ENCODE results near the gene L1TD1. TPM values are rescaled to one million over a fixed set of nuclear protein-coding genes. Genes with fewer than 3 reads are reported as not detected.

Gene L1TD1
- total and polyA plus RNA-seq, 2 of the 13 experiments (the other 11 are each of a cell fraction or from before 2014, with no cell fraction given) = not detected

DNA sequence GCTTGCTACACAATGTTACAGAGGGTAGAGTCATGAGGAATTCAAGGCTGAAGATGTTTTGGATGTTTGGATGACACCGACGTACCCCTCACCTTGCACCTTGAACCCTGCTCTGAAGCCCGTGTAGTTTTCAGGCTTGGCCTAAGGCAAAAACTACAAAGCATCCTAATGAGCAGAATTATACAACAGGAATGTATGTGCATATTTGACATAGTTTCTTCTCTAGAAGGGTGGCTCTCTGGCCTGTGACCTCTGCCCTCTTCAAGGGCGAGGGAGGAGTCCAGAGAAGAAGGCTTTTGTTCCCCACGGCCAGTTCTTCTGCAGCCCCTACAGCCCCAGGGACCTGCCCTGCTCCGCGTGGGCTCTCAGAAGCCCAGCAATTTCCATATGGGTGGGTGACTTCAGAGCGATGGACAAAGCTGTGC lies 43.3 kb downstream of the L1TD1 start (continued):
- TF ChIP-seq, protein P1, sequence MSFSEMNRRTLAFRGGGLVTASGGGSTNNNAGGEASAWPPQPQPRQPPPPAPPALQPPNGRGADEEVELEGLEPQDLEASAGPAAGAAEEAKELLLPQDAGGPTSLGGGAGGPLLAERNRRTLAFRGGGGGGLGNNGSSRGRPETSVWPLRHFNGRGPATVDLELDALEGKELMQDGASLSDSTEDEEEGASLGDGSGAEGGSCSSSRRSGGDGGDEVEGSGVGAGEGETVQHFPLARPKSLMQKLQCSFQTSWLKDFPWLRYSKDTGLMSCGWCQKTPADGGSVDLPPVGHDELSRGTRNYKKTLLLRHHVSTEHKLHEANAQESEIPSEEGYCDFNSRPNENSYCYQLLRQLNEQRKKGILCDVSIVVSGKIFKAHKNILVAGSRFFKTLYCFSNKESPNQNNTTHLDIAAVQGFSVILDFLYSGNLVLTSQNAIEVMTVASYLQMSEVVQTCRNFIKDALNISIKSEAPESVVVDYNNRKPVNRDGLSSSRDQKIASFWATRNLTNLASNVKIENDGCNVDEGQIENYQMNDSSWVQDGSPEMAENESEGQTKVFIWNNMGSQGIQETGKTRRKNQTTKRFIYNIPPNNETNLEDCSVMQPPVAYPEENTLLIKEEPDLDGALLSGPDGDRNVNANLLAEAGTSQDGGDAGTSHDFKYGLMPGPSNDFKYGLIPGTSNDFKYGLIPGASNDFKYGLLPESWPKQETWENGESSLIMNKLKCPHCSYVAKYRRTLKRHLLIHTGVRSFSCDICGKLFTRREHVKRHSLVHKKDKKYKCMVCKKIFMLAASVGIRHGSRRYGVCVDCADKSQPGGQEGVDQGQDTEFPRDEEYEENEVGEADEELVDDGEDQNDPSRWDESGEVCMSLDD (CRISPR knock-in tag; IDR thresholded peaks at IDR 0.05; ENCODE audit: borderline replicate concordance) = no peak
- TF ChIP-seq U2AF2 (IDR thresholded peaks at IDR 0.05; ENCODE audit: low read depth, low read length) (no peak), KAT2B (IDR thresholded peaks at IDR 0.05; ENCODE audit: borderline replicate concordance, low read depth, low read length) (no peak), ZNF572 (CRISPR knock-in tag; IDR thresholded peaks at IDR 0.05) (no peak), ZNF432 (CRISPR knock-in tag; IDR thresholded peaks at IDR 0.05; ENCODE audit: borderline replicate concordance) (no peak), SOX13 (IDR thresholded peaks at IDR 0.05) (peak; percentile 64; the same call in 1 of the 2 replicates), SOX13 (CRISPR knock-in tag; conservative IDR thresholded peaks at IDR 0.05 in 1 of 2, IDR thresholded peaks at IDR 0.05 in 1 of 2) (peak in 1 of 2 experiments; percentile 95; a peak in 2 of 4 replicates)
- TF ChIP-seq, protein P2, sequence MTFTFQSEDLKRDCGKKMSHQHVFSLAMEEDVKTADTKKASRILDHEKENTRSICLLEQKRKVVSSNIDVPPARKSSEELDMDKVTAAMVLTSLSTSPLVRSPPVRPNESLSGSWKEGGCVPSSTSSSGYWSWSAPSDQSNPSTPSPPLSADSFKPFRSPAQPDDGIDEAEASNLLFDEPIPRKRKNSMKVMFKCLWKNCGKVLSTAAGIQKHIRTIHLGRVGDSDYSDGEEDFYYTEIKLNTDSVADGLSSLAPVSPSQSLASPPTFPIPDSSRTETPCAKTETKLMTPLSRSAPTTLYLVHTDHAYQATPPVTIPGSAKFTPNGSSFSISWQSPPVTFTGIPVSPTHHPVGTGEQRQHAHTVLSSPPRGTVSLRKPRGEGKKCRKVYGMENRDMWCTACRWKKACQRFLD (CRISPR knock-in tag; IDR thresholded peaks at IDR 0.05; ENCODE audit: borderline replicate concordance) = no peak
- TF ChIP-seq, protein P3, sequence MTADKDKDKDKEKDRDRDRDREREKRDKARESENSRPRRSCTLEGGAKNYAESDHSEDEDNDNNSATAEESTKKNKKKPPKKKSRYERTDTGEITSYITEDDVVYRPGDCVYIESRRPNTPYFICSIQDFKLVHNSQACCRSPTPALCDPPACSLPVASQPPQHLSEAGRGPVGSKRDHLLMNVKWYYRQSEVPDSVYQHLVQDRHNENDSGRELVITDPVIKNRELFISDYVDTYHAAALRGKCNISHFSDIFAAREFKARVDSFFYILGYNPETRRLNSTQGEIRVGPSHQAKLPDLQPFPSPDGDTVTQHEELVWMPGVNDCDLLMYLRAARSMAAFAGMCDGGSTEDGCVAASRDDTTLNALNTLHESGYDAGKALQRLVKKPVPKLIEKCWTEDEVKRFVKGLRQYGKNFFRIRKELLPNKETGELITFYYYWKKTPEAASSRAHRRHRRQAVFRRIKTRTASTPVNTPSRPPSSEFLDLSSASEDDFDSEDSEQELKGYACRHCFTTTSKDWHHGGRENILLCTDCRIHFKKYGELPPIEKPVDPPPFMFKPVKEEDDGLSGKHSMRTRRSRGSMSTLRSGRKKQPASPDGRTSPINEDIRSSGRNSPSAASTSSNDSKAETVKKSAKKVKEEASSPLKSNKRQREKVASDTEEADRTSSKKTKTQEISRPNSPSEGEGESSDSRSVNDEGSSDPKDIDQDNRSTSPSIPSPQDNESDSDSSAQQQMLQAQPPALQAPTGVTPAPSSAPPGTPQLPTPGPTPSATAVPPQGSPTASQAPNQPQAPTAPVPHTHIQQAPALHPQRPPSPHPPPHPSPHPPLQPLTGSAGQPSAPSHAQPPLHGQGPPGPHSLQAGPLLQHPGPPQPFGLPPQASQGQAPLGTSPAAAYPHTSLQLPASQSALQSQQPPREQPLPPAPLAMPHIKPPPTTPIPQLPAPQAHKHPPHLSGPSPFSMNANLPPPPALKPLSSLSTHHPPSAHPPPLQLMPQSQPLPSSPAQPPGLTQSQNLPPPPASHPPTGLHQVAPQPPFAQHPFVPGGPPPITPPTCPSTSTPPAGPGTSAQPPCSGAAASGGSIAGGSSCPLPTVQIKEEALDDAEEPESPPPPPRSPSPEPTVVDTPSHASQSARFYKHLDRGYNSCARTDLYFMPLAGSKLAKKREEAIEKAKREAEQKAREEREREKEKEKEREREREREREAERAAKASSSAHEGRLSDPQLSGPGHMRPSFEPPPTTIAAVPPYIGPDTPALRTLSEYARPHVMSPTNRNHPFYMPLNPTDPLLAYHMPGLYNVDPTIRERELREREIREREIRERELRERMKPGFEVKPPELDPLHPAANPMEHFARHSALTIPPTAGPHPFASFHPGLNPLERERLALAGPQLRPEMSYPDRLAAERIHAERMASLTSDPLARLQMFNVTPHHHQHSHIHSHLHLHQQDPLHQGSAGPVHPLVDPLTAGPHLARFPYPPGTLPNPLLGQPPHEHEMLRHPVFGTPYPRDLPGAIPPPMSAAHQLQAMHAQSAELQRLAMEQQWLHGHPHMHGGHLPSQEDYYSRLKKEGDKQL (CRISPR knock-in tag; IDR thresholded peaks at IDR 0.05; ENCODE audit: low read depth) = peak; percentile 53; the same call in 1 of the 2 replicates
- TF ChIP-seq, protein P4, sequence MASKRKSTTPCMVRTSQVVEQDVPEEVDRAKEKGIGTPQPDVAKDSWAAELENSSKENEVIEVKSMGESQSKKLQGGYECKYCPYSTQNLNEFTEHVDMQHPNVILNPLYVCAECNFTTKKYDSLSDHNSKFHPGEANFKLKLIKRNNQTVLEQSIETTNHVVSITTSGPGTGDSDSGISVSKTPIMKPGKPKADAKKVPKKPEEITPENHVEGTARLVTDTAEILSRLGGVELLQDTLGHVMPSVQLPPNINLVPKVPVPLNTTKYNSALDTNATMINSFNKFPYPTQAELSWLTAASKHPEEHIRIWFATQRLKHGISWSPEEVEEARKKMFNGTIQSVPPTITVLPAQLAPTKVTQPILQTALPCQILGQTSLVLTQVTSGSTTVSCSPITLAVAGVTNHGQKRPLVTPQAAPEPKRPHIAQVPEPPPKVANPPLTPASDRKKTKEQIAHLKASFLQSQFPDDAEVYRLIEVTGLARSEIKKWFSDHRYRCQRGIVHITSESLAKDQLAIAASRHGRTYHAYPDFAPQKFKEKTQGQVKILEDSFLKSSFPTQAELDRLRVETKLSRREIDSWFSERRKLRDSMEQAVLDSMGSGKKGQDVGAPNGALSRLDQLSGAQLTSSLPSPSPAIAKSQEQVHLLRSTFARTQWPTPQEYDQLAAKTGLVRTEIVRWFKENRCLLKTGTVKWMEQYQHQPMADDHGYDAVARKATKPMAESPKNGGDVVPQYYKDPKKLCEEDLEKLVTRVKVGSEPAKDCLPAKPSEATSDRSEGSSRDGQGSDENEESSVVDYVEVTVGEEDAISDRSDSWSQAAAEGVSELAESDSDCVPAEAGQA (IDR thresholded peaks at IDR 0.05; ENCODE audit: low read depth) = no peak
- TF ChIP-seq, protein P4 (CRISPR knock-in tag; IDR thresholded peaks at IDR 0.05; ENCODE audit: borderline replicate concordance) = peak; percentile 75; the same call in 1 of the 2 replicates
